GM12878 (cell line): ENCODE results near the gene MAML2. TPM values are rescaled to one million over a fixed set of nuclear protein-coding genes. Genes with fewer than 3 reads are reported as not detected.

ENCODE experiments used
- ATAC-seq: fragments of 200-7000 bp; cut with Tn5 transposase; 3 replicates; pipeline ENCODE4 v1.9.1; 2020; ENCODE audit warnings: mild to moderate bottlenecking, moderate library complexity
- BruUV-seq: library from RNA; stranded (reverse); fragments of 400-500 nt; replicated peaks from 2 replicates; lab custom pipeline; 2021; lab: Mats Ljungman, UMichigan
- CTCF ChIA-PET: fragments of 300-600 bp; sonication (Branson Sonifier 250); formaldehyde crosslinking; extraction: SDS; loops from one replicate; lab custom pipeline; 2021; ENCODE audit warnings: inconsistent platforms; lab: Yijun Ruan, JAX
- POLR2A ChIA-PET: fragments of 350-600 bp; formaldehyde crosslinking; extraction: SDS; loops from one replicate; lab custom pipeline; 2021; ENCODE audit warnings: inconsistent platforms; lab: Charles Lee
- RAD21 ChIA-PET: fragments of 300-600 bp; sonication (Branson Sonifier 250); formaldehyde crosslinking; loops from one replicate; lab custom pipeline; 2023; ENCODE audit warnings: antibody characterized with exemption; ENCODE audit not compliant: unreplicated experiment; lab: Charles Lee
- SMC1A ChIA-PET: fragments of 300-600 bp; sonication (Branson Sonifier 250); formaldehyde crosslinking; loops from one replicate; lab custom pipeline; 2023; ENCODE audit not compliant: unreplicated experiment, uncharacterized antibody; lab: Charles Lee
- DNase-seq: peaks from one replicate; pipeline ENCODE4 v3.0.0-alpha.2; 2011; ENCODE audit warnings: low read depth, low spot score
- FAIRE-seq: peaks from 3 replicates; lab custom pipeline; 2011; peaks lifted over from hg19 to GRCh38; lab: Jason Lieb, UNC
- H2AFZ ChIP-seq: 2 replicates; pipeline ENCODE4 v1.6.0; 2011; ENCODE audit warnings: low read depth, low read length, control low read depth; ENCODE audit not compliant: control insufficient read depth
- H3K27ac ChIP-seq: 2 replicates; pipeline ENCODE4 v1.5.1; 2011; ENCODE audit warnings: control low read depth; ENCODE audit not compliant: control insufficient read depth, insufficient read depth
- H3K27me3 ChIP-seq, 2 experiments: replicated peaks in 1 of 2; 2 replicates each; pipeline versions ENCODE4 v1.6.0 to v1.6.1; 2011; ENCODE audit warnings: low read length in 1 of 2; ENCODE audit not compliant: control insufficient read depth in 2 of 2, insufficient read depth in 2 of 2
- H3K36me3 ChIP-seq, 2 experiments: 2 replicates each; pipeline ENCODE4 v1.5.1; 2011; ENCODE audit warnings: low read length in 1 of 2; ENCODE audit not compliant: control insufficient read depth in 2 of 2, insufficient read depth in 2 of 2
- H3K4me1 ChIP-seq: 2 replicates; pipeline ENCODE4 v1.6.1; 2011; ENCODE audit warnings: mild to moderate bottlenecking, low read length, moderate library complexity, mixed read lengths; ENCODE audit not compliant: control insufficient read depth, insufficient read depth
- H3K4me2 ChIP-seq: 2 replicates; pipeline ENCODE4 v1.6.0; 2011; ENCODE audit warnings: control low read depth; ENCODE audit not compliant: control insufficient read depth, insufficient read depth
- H3K4me3 ChIP-seq: fragments of 200-600 bp; sonication (generic); 2 replicates; pipeline ENCODE4 v1.5.1; 2016
- H3K79me2 ChIP-seq: 2 replicates; pipeline ENCODE4 v1.6.0; 2011; ENCODE audit warnings: low read length; ENCODE audit not compliant: control insufficient read depth, insufficient read depth
- H3K9ac ChIP-seq: 2 replicates; pipeline ENCODE4 v1.8.0; 2011; ENCODE audit warnings: low read length, control low read depth, mixed read lengths; ENCODE audit not compliant: control insufficient read depth, insufficient read depth
- H3K9me3 ChIP-seq: replicated peaks from 3 replicates; pipeline ENCODE4 v1.5.1; 2011; ENCODE audit warnings: mild to moderate bottlenecking, low read length; ENCODE audit not compliant: control insufficient read depth, insufficient read depth
- H4K20me1 ChIP-seq: 2 replicates; pipeline ENCODE4 v1.6.0; 2011; ENCODE audit not compliant: control insufficient read depth, insufficient read depth
- BHLHE40 ChIP-seq, 2 experiments: fragments of 450-650 bp in 1 of 2; IDR thresholded peaks; 2 replicates each; pipeline ENCODE4 v1.6.1; 2011 to 2017; ENCODE audit warnings: low read depth in 2 of 2, borderline replicate concordance in 1 of 2, improper control_type of control experiment in 1 of 2, low read length in 1 of 2, mild to moderate bottlenecking in 1 of 2
- ELK1 ChIP-seq: IDR thresholded peaks from 2 replicates; pipeline ENCODE4 v1.6.1; 2012; ENCODE audit warnings: low read depth, low read length, improper control_type of control experiment
- HDGF ChIP-seq: fragments of 450-650 bp; IDR thresholded peaks from 2 replicates; pipeline ENCODE4 v1.6.1; 2016; ENCODE audit warnings: antibody characterized with exemption
- JUNB ChIP-seq: IDR thresholded peaks from 2 replicates; pipeline ENCODE4 v1.6.1; 2016; ENCODE audit warnings: antibody characterized with exemption, mild to moderate bottlenecking
- KAT2A ChIP-seq: conservative IDR thresholded peaks from 2 replicates; pipeline ENCODE4 v1.6.1; 2011; ENCODE audit warnings: low read depth, low read length; ENCODE audit not compliant: control insufficient read depth
- LARP7 ChIP-seq: fragments of 450-650 bp; IDR thresholded peaks from 2 replicates; pipeline ENCODE4 v1.6.1; 2017; ENCODE audit warnings: mild to moderate bottlenecking
- MEF2B ChIP-seq: fragments of 450-650 bp; IDR thresholded peaks from 2 replicates; pipeline ENCODE4 v1.6.1; 2018; ENCODE audit warnings: mild to moderate bottlenecking, moderate library complexity; ENCODE audit not compliant: partially characterized antibody, poor library complexity, severe bottlenecking
- POLR2AphosphoS2 ChIP-seq: IDR thresholded peaks from 2 replicates; pipeline ENCODE4 v1.6.1; 2011; ENCODE audit warnings: low read depth, mild to moderate bottlenecking, low read length, improper control_type of control experiment, moderate library complexity
- POU2F2 ChIP-seq: IDR thresholded peaks from 3 replicates; pipeline ENCODE4 v1.6.1; 2011; ENCODE audit warnings: low read depth, mild to moderate bottlenecking, low read length, borderline replicate concordance
- RB1 ChIP-seq: fragments of 450-650 bp; formaldehyde crosslinking; IDR thresholded peaks from 2 replicates; pipeline ENCODE4 v1.6.1; 2017; ENCODE audit warnings: mild to moderate bottlenecking, borderline replicate concordance
- RCOR1 ChIP-seq: conservative IDR thresholded peaks from 2 replicates; pipeline ENCODE4 v1.6.1; 2012; ENCODE audit warnings: low read depth, low read length, improper control_type of control experiment
- SREBF1 ChIP-seq: IDR thresholded peaks from 2 replicates; pipeline ENCODE4 v1.6.1; 2012; ENCODE audit warnings: mild to moderate bottlenecking, low read length
- SREBF2 ChIP-seq: IDR thresholded peaks from 2 replicates; pipeline ENCODE4 v1.6.1; 2012; ENCODE audit warnings: mild to moderate bottlenecking, low read length
- ZNF207 ChIP-seq: fragments of 450-650 bp; IDR thresholded peaks from 2 replicates; pipeline ENCODE4 v1.6.1; 2014; ENCODE audit warnings: antibody characterized with exemption, mild to moderate bottlenecking, borderline replicate concordance
- ZZZ3 ChIP-seq: IDR thresholded peaks from 2 replicates; pipeline ENCODE4 v1.6.1; 2011; ENCODE audit warnings: low read depth; ENCODE audit not compliant: control insufficient read depth, insufficient read length
- WGBS: methylation state at CpG from one replicate; pipeline ENCODE4 v1.1.6; 2016; ENCODE audit warnings: low lambda C conversion rate; ENCODE audit not compliant: insufficient replicate concordance, insufficient coverage; ENCODE audit errors: missing lambda C conversion rate; 5-methylcytosine and 5-hydroxymethylcytosine counted together
- in situ Hi-C: fragments of 300-500 bp; cut with MboI; formaldehyde crosslinking; loops from 9 replicates; pipeline ENCODE4 v1.14.3; 2018; ENCODE audit warnings: mixed read lengths
- intact Hi-C: fragments of 100-400 bp; cut with micrococcal nuclease; formaldehyde crosslinking; loops from one replicate; pipeline ENCODE4 v1.14.2; 2022; ENCODE audit not compliant: unreplicated experiment
- polyA plus RNA-seq, 11 experiments: library from polyadenylated mRNA; depleted of rRNA in 4 of 11; unstranded in 6 of 11; stranded (reverse) in 5 of 11; fragments of >200 nt; fragmentation: Nextera tagmentation in 4 of 11; fragmentation: Illumina TruSeq in 1 of 11; extraction: Ambion mirVana in 4 of 11; extraction: Trizol in 1 of 11; gene quantifications; 1 replicate in 1 of 11; 2 replicates in 10 of 11; pipeline versions ENCODE4 v1.2.1 to v1.2.3, GENCODE V29; 2011 to 2016; ENCODE audit warnings: inconsistent platforms in 2 of 11, missing spikeins in 2 of 11, low read depth in 1 of 11
- total RNA-seq, 4 experiments: library from RNA; depleted of rRNA in 3 of 4; stranded (reverse); fragments of >200 nt in 3 of 4; fragmentation: Illumina TruSeq in 1 of 4; extraction: Trizol in 1 of 4; gene quantifications; 2 replicates each; pipeline versions ENCODE4 v1.2.1 to v1.2.3, GENCODE V29; 2013 to 2021
- TF ChIP-seq, protein P1 (sequence below): fragments of 450-650 bp; IDR thresholded peaks from 2 replicates; pipeline ENCODE4 v1.6.1; 2017; ENCODE audit warnings: mild to moderate bottlenecking

The MAML2 gene
- total and polyA plus RNA-seq, 10 of the 15 experiments (the other 5 are each of a cell fraction or from before 2014, with no cell fraction given) = 2.5 to 15.1 (median 12.0) TPM

GRCh38 chr11:96043291-96043690 lies 299.7 kb downstream of the MAML2 start:
- DNase-seq (no peak), FAIRE-seq (no peak), ATAC-seq (no peak)
- WGBS = 0% methylated on average over 1 of the region's 1 CpG
- no peaks in the 10 kb centered on the region for H3K27me3 ChIP-seq
- H4K20me1 ChIP-seq = no peaks in the 10 kb centered on the region
- ChIA-PET POLR2A (no interaction called here), SMC1A (interaction anchor here (1.3 to 1.9 kb wide), 3 partner anchors 9 to 13 kb away, joined by 4 to 6 read pairs (median 5); no protein-coding TSS in a partner anchor), CTCF (interaction anchor here (0.8 to 1.4 kb wide), 5 partner anchors 9 to 300 kb away, joined by 3 to 8 read pairs (median 3); no protein-coding TSS in a partner anchor), RAD21 (no interaction called here)
- no peaks in the 10 kb centered on the region for H3K79me2 ChIP-seq
- intact Hi-C loops = no loop called here
- no peak overlapping the region for H3K27ac ChIP-seq
- BruUV-seq = no TSS peak
- H3K4me2 ChIP-seq = no peak overlapping the region
- in situ Hi-C loops = no loop called here
- H3K4me1 ChIP-seq = no peaks in the 10 kb centered on the region
- H3K36me3 ChIP-seq = no peaks in the 10 kb centered on the region
- no peaks in the 10 kb centered on the region for H3K9me3 ChIP-seq
- no peak for TF ChIP-seq HDGF
- TF ChIP-seq ELK1 = no peak
- TF ChIP-seq SREBF2 = no peak
- TF ChIP-seq SREBF1 = no peak
- no peak for TF ChIP-seq LARP7
- no peak for TF ChIP-seq POU2F2
- TF ChIP-seq ZZZ3 = no peak
- no peak for TF ChIP-seq KAT2A
- TF ChIP-seq ZNF207 = no peak
- no peak for TF ChIP-seq POLR2AphosphoS2
- TF ChIP-seq BHLHE40 (IDR thresholded peaks at IDR 0.05; ENCODE audit: borderline replicate concordance in 1 of 2, low read depth in 2 of 2, low read length in 1 of 2) = no peak
- TF ChIP-seq RB1 = no peak
- no peak for TF ChIP-seq RCOR1
- TF ChIP-seq MEF2B = no peak
- no peak for TF ChIP-seq JUNB
- TF ChIP-seq, protein P1, sequence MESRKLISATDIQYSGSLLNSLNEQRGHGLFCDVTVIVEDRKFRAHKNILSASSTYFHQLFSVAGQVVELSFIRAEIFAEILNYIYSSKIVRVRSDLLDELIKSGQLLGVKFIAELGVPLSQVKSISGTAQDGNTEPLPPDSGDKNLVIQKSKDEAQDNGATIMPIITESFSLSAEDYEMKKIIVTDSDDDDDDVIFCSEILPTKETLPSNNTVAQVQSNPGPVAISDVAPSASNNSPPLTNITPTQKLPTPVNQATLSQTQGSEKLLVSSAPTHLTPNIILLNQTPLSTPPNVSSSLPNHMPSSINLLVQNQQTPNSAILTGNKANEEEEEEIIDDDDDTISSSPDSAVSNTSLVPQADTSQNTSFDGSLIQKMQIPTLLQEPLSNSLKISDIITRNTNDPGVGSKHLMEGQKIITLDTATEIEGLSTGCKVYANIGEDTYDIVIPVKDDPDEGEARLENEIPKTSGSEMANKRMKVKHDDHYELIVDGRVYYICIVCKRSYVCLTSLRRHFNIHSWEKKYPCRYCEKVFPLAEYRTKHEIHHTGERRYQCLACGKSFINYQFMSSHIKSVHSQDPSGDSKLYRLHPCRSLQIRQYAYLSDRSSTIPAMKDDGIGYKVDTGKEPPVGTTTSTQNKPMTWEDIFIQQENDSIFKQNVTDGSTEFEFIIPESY = no peak
- H3K4me3 ChIP-seq = no peak overlapping the region
- H3K9ac ChIP-seq = no peak overlapping the region
- no peak overlapping the region for H2AFZ ChIP-seq
